Peyer's patch (tissue), 4 donors: Measurements from ENCODE around the gene SETDB1. TPM values are rescaled to one million over a fixed set of nuclear protein-coding genes. Genes with fewer than 3 reads are reported as not detected.

Source experiments
- DNase-seq, 3 donors: peaks; one replicate each; pipeline ENCODE4 v3.0.0-alpha.2; 2017 to 2019
- H3K27ac ChIP-seq, 4 donors: fragments of 200-600 bp; sonication (generic); one replicate each; pipeline ENCODE4 v1.5.1; 2016 to 2019
- H3K27me3 ChIP-seq, 2 donors: fragments of 200-600 bp; sonication (generic); one replicate each; pipeline ENCODE4 v1.5.1; 2019
- H3K36me3 ChIP-seq, 3 donors: fragments of 200-600 bp; sonication (generic); one replicate each; pipeline ENCODE4 v1.5.1; 2016 to 2019
- H3K4me1 ChIP-seq, 4 donors: fragments of 200-600 bp; sonication (generic); one replicate each; pipeline ENCODE4 v1.5.1; 2016 to 2019
- H3K4me3 ChIP-seq, 4 donors: fragments of 200-600 bp; sonication (generic); 1 replicate in 3 of 4; 2 replicates in 1 of 4; pipeline ENCODE4 v1.5.1; 2016 to 2019; ENCODE audit warnings: mild to moderate bottlenecking in 1 of 4
- H3K9me3 ChIP-seq, 4 donors: fragments of 200-600 bp; sonication (generic); one replicate each; pipeline ENCODE4 v1.5.1; 2016 to 2019; ENCODE audit warnings: mild to moderate bottlenecking in 1 of 4
- POLR2A ChIP-seq, 2 donors: fragments of 450-650 bp; IDR thresholded peaks; one replicate each; pipeline ENCODE4 v1.5.1; 2017; ENCODE audit warnings: antibody characterized with exemption in 2 of 2, mild to moderate bottlenecking in 2 of 2, moderate library complexity in 2 of 2
- total RNA-seq, 4 donors: library from RNA; depleted of rRNA; stranded (reverse); fragments of >200 nt; gene quantifications; one replicate each; pipeline ENCODE4 v1.1.0, GENCODE V29; 2016
- TF ChIP-seq, protein P1 (sequence below), 6 experiments: fragments of 450-650 bp in 4 of 6; fragments of 200-600 bp in 2 of 6; sonication (generic) in 1 of 6; IDR thresholded peaks; one replicate each; pipeline ENCODE4 v1.5.1; 2017 to 2019; ENCODE audit warnings: antibody characterized with exemption in 6 of 6, mild to moderate bottlenecking in 3 of 6, moderate library complexity in 1 of 6

The SETDB1 gene
- total RNA-seq, 4 donors from 2014 or later = 28.2 to 106 (median 61.5) TPM

DNA sequence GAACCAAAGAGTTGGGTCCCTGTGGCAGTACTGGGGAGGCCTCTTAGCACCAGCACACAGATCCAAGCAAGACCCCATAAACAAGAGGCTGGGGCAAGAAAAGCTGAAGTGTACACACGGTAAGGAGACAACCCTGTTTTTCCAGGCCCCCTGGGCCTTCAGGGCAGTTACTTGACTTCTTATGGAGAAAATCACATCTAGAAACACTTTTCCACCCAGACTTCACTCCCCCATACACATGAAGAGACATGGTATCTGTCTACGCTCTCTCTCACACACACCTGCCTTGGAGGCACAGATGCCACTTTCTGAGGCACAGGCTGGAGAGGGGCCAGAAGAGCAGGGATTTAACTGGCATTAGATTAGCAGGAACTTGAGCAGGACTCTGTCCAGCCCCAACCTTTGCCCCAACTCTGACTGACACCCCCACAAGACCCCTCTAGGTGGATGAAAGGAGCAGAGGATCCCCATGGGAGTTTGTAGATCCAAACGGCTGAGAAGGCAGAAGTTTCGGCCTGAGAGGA is 46.3 kb downstream of the SETDB1 start:
- H3K4me1 ChIP-seq = peaks cover 5 to 53% (median 26%) of the 10 kb centered on the region in 4 donors
- H3K27me3 ChIP-seq = no peaks in the 10 kb centered on the region
- TF ChIP-seq, protein P1, sequence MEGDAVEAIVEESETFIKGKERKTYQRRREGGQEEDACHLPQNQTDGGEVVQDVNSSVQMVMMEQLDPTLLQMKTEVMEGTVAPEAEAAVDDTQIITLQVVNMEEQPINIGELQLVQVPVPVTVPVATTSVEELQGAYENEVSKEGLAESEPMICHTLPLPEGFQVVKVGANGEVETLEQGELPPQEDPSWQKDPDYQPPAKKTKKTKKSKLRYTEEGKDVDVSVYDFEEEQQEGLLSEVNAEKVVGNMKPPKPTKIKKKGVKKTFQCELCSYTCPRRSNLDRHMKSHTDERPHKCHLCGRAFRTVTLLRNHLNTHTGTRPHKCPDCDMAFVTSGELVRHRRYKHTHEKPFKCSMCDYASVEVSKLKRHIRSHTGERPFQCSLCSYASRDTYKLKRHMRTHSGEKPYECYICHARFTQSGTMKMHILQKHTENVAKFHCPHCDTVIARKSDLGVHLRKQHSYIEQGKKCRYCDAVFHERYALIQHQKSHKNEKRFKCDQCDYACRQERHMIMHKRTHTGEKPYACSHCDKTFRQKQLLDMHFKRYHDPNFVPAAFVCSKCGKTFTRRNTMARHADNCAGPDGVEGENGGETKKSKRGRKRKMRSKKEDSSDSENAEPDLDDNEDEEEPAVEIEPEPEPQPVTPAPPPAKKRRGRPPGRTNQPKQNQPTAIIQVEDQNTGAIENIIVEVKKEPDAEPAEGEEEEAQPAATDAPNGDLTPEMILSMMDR (IDR thresholded peaks at IDR 0.05) = no peak
- no peak for TF ChIP-seq POLR2A (IDR thresholded peaks at IDR 0.05)
- peaks cover 0 to 16% (median 9%) of the 10 kb centered on the region in 3 donors for H3K36me3 ChIP-seq
- no peaks in the 10 kb centered on the region for H3K9me3 ChIP-seq
- peak overlapping the region; percentile 91 to 98 (median 94) for H3K27ac ChIP-seq
- H3K4me3 ChIP-seq = peak overlapping the region; percentile 69 to 97 (median 78)
- no peak for DNase-seq

- TF ChIP-seq, protein P1 (IDR thresholded peaks at IDR 0.05) = no peak
- no peak for TF ChIP-seq POLR2A (IDR thresholded peaks at IDR 0.05)
- Histone ChIP-seq H3K9me3 (no peaks in the 10 kb centered on the region), H3K4me3 (peak overlapping the region; percentile 69 to 97 (median 78)), H3K27ac (peak overlapping the region; percentile 91 to 98 (median 94)), H3K27me3 (no peaks in the 10 kb centered on the region), H3K36me3 (peaks cover 0 to 8% (median under 1%) of the 10 kb centered on the region in 3 donors), H3K4me1 (peaks cover 5 to 59% (median 28%) of the 10 kb centered on the region in 4 donors)
- peak in 2 of 3 donors; percentile 18 to 57 for DNase-seq
These were observed 47.2 kb downstream of the SETDB1 start for GRCh38 chr1:150973258-150973835.

DNA sequence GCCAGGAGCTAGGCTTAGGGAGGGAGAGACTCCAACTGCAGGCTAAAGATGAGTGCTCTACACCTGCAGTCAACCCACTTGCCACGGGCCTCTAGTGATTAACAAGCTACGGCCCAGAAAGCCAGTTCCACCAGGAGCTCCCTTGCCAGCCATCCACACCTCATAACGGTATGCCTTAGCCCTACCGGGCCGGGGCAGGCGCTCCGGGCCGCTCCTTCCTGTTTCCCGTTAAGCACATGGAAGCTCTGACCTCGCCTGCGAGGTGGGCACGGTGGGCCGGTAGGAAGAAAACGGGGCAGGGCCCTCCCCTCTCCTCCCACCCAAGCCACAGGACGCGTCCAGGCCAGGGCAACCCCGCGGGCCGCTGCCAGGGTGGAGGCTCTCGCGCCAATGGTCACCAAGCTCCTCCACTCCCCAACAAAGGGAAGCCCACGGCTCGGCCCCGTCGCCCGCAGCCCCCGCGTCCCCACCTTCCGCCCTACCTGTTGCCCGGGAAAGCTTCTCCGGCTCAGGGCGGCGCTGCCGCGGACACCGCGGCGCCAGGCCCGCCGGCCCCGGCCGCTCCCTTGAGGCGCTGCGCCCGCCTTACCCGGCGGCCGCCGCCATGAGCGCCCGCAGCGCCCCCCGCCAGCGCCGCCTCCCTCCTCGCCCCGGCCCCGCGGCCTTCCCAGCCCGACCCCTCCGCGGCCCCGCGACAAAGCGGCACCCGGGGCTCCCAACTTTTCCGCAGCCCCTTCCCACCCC is 47.8 kb downstream of the SETDB1 start:
- peak; percentile 45 to 69 (median 67) for DNase-seq
- Histone ChIP-seq H3K9me3 (no peaks in the 10 kb centered on the region), H3K36me3 (peaks cover 0 to 1% (median 0%) of the 10 kb centered on the region in 3 donors), H3K4me3 (peak overlapping the region; percentile 69 to 97 (median 78)), H3K27me3 (no peaks in the 10 kb centered on the region), H3K27ac (peak overlapping the region; percentile 91 to 98 (median 94)), H3K4me1 (peaks cover 5 to 61% (median 28%) of the 10 kb centered on the region in 4 donors)
- no peak for TF ChIP-seq POLR2A (IDR thresholded peaks at IDR 0.05)
- TF ChIP-seq, protein P1 (IDR thresholded peaks at IDR 0.05) = no peak

GRCh38 chr1:150974580-150975478 is 48.7 kb downstream of the SETDB1 start, which contains the start of gene CERS2:
TSS of gene CERS2 (minus strand) at chr1:150974835. CDS start at chr1:150969090, 5,745 bp downstream.
- DNase-seq = peak; percentile 73 to 92 (median 90)
- Histone ChIP-seq H3K4me3 (peak within 1 kb of the TSS; percentile 69 to 97 (median 78)), H3K4me1 (peaks cover 5 to 63% (median 28%) of the 10 kb centered on the region in 4 donors), H3K27me3 (no peaks in the 10 kb centered on the region), H3K27ac (peak within 1 kb of the TSS; percentile 91 to 98 (median 94)), H3K36me3 (no peaks in the 10 kb centered on the region), H3K9me3 (no peaks in the 10 kb centered on the region)
- TF ChIP-seq POLR2A (IDR thresholded peaks at IDR 0.05) = peak; percentile 44 to 56
- TF ChIP-seq, protein P1 (IDR thresholded peaks at IDR 0.05) = no peak

GRCh38 chr1:150976401-150976821 is 50.2 kb downstream of the SETDB1 start:
- peak in 1 of 3 donors; percentile 44 for DNase-seq
- H3K36me3 ChIP-seq = no peaks in the 10 kb centered on the region
- peaks cover 5 to 53% (median 28%) of the 10 kb centered on the region in 4 donors for H3K4me1 ChIP-seq

More at GRCh38 chr1:150976401-150976821, 50.2 kb downstream of the SETDB1 start:
- no peak overlapping the region for H3K4me3 ChIP-seq
- TF ChIP-seq, protein P1 (IDR thresholded peaks at IDR 0.05) = no peak
- TF ChIP-seq POLR2A (IDR thresholded peaks at IDR 0.05) = no peak
- H3K27me3 ChIP-seq = no peaks in the 10 kb centered on the region
- peak overlapping the region in 1 of 4 donors; percentile 67 for H3K27ac ChIP-seq
- H3K9me3 ChIP-seq = no peaks in the 10 kb centered on the region
